OCI-LY1 (cell line): ENCODE measurements around the gene YAP1.
"Not testable (repeated sequence)": the region's sequence is repeated elsewhere in the genome, so short reads cannot be mapped to it uniquely, and the experiment has no call there.

Source experiments
- H2AFZ ChIP-seq: fragments of 200-600 bp; sonication (generic), shearing (Covaris generic); 2 replicates; pipeline ENCODE4 v1.6.0; 2014; ENCODE audit warnings: antibody characterized with exemption, mild to moderate bottlenecking, low read length
- H3F3A ChIP-seq: fragments of 200-600 bp; sonication (generic), shearing (Covaris generic); 2 replicates; pipeline ENCODE4 v1.6.0; 2014; ENCODE audit warnings: mild to moderate bottlenecking, antibody characterized with exemption, low read length, moderate library complexity; ENCODE audit not compliant: insufficient read depth
- H3K27ac ChIP-seq: fragments of 200-600 bp; sonication (generic); 2 replicates; pipeline ENCODE4 v1.5.1; 2014; ENCODE audit warnings: low read length, mixed run types, mild to moderate bottlenecking, low read depth; ENCODE audit not compliant: poor library complexity, severe bottlenecking
- H3K27me3 ChIP-seq: fragments of 200-600 bp; sonication (generic); 2 replicates; pipeline ENCODE4 v1.6.0; 2014; ENCODE audit warnings: antibody characterized with exemption, mild to moderate bottlenecking, low read length, moderate library complexity; ENCODE audit not compliant: insufficient read depth
- H3K36me3 ChIP-seq: fragments of 200-600 bp; sonication (generic); 2 replicates; pipeline ENCODE4 v1.6.1; 2014; ENCODE audit warnings: mild to moderate bottlenecking, antibody characterized with exemption, low read length, moderate library complexity, mixed read lengths; ENCODE audit not compliant: insufficient read depth
- H3K4me1 ChIP-seq: fragments of 200-600 bp; sonication (generic); 2 replicates; pipeline ENCODE4 v1.5.1; 2014; ENCODE audit warnings: mild to moderate bottlenecking, low read length, moderate library complexity; ENCODE audit not compliant: insufficient read depth, severe bottlenecking
- H3K4me2 ChIP-seq: fragments of 200-600 bp; sonication (generic), shearing (Covaris generic); 2 replicates; pipeline ENCODE4 v1.6.1; 2014; ENCODE audit warnings: low read length
- H3K4me3 ChIP-seq: fragments of 200-600 bp; sonication (generic); 2 replicates; pipeline ENCODE4 v1.5.1; 2014; ENCODE audit warnings: low read length, low read depth, mild to moderate bottlenecking, mixed read lengths; ENCODE audit not compliant: poor library complexity, severe bottlenecking
- H3K79me2 ChIP-seq: fragments of 200-600 bp; shearing (Covaris generic); 2 replicates; pipeline ENCODE4 v1.6.1; 2016; ENCODE audit warnings: mixed run types, low read length, mixed read lengths; ENCODE audit not compliant: insufficient read depth
- H3K9ac ChIP-seq: fragments of 200-600 bp; sonication (generic), shearing (Covaris generic); 2 replicates; pipeline ENCODE4 v1.6.1; 2014; ENCODE audit warnings: mild to moderate bottlenecking, low read length, mixed read lengths
- H3K9me2 ChIP-seq: fragments of 200-600 bp; sonication (generic), shearing (Covaris generic); 2 replicates; pipeline ENCODE4 v1.6.1; 2014; ENCODE audit warnings: low read depth, mild to moderate bottlenecking, low read length, mixed read lengths
- H3K9me3 ChIP-seq: fragments of 200-600 bp; shearing (Covaris generic); 2 replicates; pipeline ENCODE4 v1.6.1; 2014; ENCODE audit warnings: low read length, mixed read lengths
- H4K20me1 ChIP-seq: fragments of 200-600 bp; sonication (generic), shearing (Covaris generic); 2 replicates; pipeline ENCODE4 v1.6.0; 2016; ENCODE audit warnings: mild to moderate bottlenecking, low read length; ENCODE audit not compliant: insufficient read depth
- EZH2 ChIP-seq: fragments of 200-600 bp; sonication (generic), shearing (Covaris generic); IDR thresholded peaks from 2 replicates; pipeline ENCODE4 v1.8.0; 2017; ENCODE audit warnings: borderline replicate concordance, mixed run types, mild to moderate bottlenecking, antibody characterized with exemption, low read length, moderate library complexity, mixed read lengths
- TF ChIP-seq, protein P1 (sequence below): fragments of 200-600 bp; sonication (generic), shearing (Covaris generic); IDR thresholded peaks from 2 replicates; pipeline ENCODE4 v1.5.1; 2017; ENCODE audit warnings: mild to moderate bottlenecking, antibody characterized with exemption, low read length, moderate library complexity, mixed read lengths

YAP1 gene

DNA sequence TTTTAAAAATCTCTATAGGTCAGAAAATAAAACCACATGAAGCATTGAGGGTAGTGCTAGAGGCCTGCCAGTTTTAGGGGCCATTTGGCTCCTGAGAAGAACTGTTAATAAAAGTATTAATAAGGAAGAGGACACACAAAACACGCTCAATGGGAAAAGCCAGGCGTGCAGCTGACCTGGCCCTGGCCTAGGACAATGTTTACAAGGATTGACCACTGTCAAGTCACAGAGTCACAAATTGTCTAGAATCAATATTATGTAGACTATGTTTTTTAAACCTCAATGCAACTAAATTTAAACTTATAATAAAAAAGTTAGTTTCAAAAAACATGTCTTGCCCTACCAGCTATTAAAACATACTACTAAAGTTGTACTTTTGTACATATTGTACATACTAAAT is 89.4 kb downstream of the YAP1 start:
- Histone ChIP-seq H3F3A (no peaks in the 10 kb centered on the region), H3K36me3 (no peaks in the 10 kb centered on the region), H3K4me1 (no peaks in the 10 kb centered on the region), H3K79me2 (no peaks in the 10 kb centered on the region), H3K9ac (no peak overlapping the region), H3K4me3 (no peak overlapping the region), H2AFZ (no peak overlapping the region), H4K20me1 (no peaks in the 10 kb centered on the region), H3K4me2 (no peak overlapping the region), H3K27ac (no peak overlapping the region), H3K27me3 (no peaks in the 10 kb centered on the region), H3K9me2 (no peaks in the 10 kb centered on the region), H3K9me3 (no peaks in the 10 kb centered on the region)
- no peak for TF ChIP-seq EZH2
- TF ChIP-seq, protein P1, sequence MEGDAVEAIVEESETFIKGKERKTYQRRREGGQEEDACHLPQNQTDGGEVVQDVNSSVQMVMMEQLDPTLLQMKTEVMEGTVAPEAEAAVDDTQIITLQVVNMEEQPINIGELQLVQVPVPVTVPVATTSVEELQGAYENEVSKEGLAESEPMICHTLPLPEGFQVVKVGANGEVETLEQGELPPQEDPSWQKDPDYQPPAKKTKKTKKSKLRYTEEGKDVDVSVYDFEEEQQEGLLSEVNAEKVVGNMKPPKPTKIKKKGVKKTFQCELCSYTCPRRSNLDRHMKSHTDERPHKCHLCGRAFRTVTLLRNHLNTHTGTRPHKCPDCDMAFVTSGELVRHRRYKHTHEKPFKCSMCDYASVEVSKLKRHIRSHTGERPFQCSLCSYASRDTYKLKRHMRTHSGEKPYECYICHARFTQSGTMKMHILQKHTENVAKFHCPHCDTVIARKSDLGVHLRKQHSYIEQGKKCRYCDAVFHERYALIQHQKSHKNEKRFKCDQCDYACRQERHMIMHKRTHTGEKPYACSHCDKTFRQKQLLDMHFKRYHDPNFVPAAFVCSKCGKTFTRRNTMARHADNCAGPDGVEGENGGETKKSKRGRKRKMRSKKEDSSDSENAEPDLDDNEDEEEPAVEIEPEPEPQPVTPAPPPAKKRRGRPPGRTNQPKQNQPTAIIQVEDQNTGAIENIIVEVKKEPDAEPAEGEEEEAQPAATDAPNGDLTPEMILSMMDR = no peak

DNA sequence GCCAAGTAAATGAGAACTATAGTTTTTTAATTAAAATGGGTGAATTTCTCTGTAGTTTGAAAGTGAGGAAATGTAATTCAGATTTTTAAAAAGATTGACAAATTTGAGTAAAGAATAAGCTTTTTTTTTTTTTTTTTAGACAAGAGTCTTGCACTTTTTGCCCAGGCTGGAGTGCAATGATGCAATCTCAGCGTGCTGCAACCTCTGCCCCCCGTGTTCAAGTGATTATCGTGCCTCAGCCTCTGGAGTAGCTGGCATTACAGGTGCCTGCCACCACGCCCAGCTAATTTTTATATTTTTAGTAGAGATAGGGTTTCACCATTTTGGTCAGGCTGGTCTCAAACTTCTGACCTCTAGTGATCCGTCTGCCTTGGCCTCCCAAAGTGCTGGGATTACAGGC is 90.1 kb downstream of the YAP1 start:
- H2AFZ ChIP-seq, H3K79me2 ChIP-seq: not testable (repeated sequence)

DNA sequence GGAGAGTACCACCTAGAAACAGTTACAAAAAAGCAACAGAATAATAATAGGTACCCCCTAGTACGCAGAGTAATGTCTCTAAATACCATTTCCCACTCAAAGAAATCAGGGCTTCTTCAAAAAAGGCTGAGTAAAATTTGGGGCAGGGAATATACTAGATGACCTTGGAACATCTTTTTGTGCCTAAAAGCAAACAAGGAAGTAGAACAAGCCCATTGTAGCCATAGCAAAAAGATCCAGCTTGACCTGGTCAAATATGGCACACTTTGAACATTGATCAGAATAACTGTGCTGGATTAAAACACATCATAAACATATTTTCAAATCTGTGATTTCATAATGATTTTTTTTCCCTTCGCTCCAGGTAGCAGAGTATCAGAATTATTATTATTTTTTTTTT is 91.5 kb downstream of the YAP1 start:
- Histone ChIP-seq H3K79me2 (no peaks in the 10 kb centered on the region), H3F3A (no peaks in the 10 kb centered on the region), H3K9me2 (no peaks in the 10 kb centered on the region), H3K9ac (no peak overlapping the region), H3K9me3 (no peaks in the 10 kb centered on the region), H3K27me3 (no peaks in the 10 kb centered on the region), H3K4me2 (no peak overlapping the region), H3K4me3 (no peak overlapping the region), H4K20me1 (no peaks in the 10 kb centered on the region), H3K36me3 (no peaks in the 10 kb centered on the region), H3K4me1 (no peaks in the 10 kb centered on the region), H3K27ac (no peak overlapping the region), H2AFZ (no peak overlapping the region)
- TF ChIP-seq, protein P1 = no peak
- TF ChIP-seq EZH2 = no peak

More for the DNA sequence above, 90.1 kb downstream of the YAP1 start:
- H3K9me3 ChIP-seq, H3K4me3 ChIP-seq, H4K20me1 ChIP-seq, H3K27ac ChIP-seq, H3K4me1 ChIP-seq, H3K4me2 ChIP-seq, H3F3A ChIP-seq, H3K9ac ChIP-seq, H3K36me3 ChIP-seq, H3K27me3 ChIP-seq, H3K9me2 ChIP-seq: not testable (repeated sequence)

DNA sequence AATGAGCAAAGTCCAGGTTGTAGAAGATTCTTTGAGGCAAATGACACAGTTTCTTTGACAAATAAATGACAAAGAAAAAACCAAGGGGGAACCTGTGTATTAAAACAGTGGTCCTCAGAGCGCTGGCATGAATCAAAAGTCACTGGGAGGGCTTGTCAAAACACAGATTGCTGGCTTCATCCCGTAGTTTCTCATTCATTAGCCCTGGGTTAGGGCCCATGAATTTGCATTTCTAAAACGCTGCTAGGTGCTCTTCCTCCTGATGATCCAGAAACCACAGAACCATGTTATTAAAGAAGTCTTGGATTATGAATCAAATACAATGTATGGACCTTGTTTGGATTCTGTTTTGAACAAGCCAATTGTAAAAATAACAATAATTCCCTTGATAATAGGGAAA is 92.7 kb downstream of the YAP1 start:
- no peaks in the 10 kb centered on the region for H3K4me1 ChIP-seq
- no peak overlapping the region for H3K27ac ChIP-seq
- no peaks in the 10 kb centered on the region for H3K27me3 ChIP-seq
- no peak overlapping the region for H2AFZ ChIP-seq
- H4K20me1 ChIP-seq = no peaks in the 10 kb centered on the region
- H3K9me3 ChIP-seq = no peaks in the 10 kb centered on the region
- TF ChIP-seq, protein P1 = no peak
- no peak for TF ChIP-seq EZH2
- no peaks in the 10 kb centered on the region for H3K79me2 ChIP-seq
- no peak overlapping the region for H3K4me2 ChIP-seq
- no peak overlapping the region for H3K9ac ChIP-seq
- H3K36me3 ChIP-seq = no peaks in the 10 kb centered on the region
- no peaks in the 10 kb centered on the region for H3F3A ChIP-seq
- H3K9me2 ChIP-seq = no peaks in the 10 kb centered on the region
- no peak overlapping the region for H3K4me3 ChIP-seq
